SK-N-SH (cell line): ENCODE data around the gene TSPAN3. TPM values are rescaled to one million over a fixed set of nuclear protein-coding genes. Genes with fewer than 3 reads are reported as not detected.

ENCODE experiments used
- CTCF ChIA-PET: fragments of 300-600, 350-600 bp; formaldehyde crosslinking; extraction: SDS; loops from one replicate; lab custom pipeline; 2021; lab: Yijun Ruan, JAX
- POLR2A ChIA-PET: fragments of 350-600 bp; sonication (Branson Sonifier 250); formaldehyde crosslinking; extraction: SDS; loops from one replicate; lab custom pipeline; 2020; ENCODE audit warnings: antibody characterized with exemption, inconsistent platforms; lab: Yijun Ruan, JAX
- DNase-seq: peaks from one replicate; pipeline ENCODE4 v3.0.0; 2012
- H2AFZ ChIP-seq: fragments of 200-600 bp; sonication (generic); 2 replicates; pipeline ENCODE4 v1.8.1; 2016; ENCODE audit warnings: antibody characterized with exemption, mild to moderate bottlenecking, low read depth
- H3F3A ChIP-seq: fragments of 200-600 bp; sonication (generic); replicated peaks from 2 replicates; pipeline ENCODE3; 2016; ENCODE audit warnings: antibody characterized with exemption, mild to moderate bottlenecking; ENCODE audit not compliant: insufficient read depth
- H3K27ac ChIP-seq, 2 experiments: fragments of 200-500 bp in 1 of 2; fragments of 200-600 bp in 1 of 2; sonication (Bioruptor generic) in 1 of 2; sonication (generic), shearing (Covaris generic) in 1 of 2; 2 replicates each; pipeline versions ENCODE4 v1.5.1 to v1.6.1; 2014 to 2016; ENCODE audit warnings: low read depth in 2 of 2, inconsistent platforms in 1 of 2, low read length in 1 of 2, mild to moderate bottlenecking in 1 of 2, mixed read lengths in 1 of 2
- H3K27me3 ChIP-seq: fragments of 200-600 bp; sonication (generic), shearing (Covaris generic); 2 replicates; pipeline ENCODE4 v1.6.1; 2016; ENCODE audit warnings: mixed run types; ENCODE audit not compliant: insufficient read depth
- H3K36me3 ChIP-seq, 2 experiments: fragments of 200-500 bp in 1 of 2; fragments of 200-600 bp in 1 of 2; sonication (Bioruptor generic) in 1 of 2; sonication (generic) in 1 of 2; replicated peaks in 1 of 2; 2 replicates each; pipeline versions ENCODE3 to v1.5.1; 2014 to 2016; ENCODE audit warnings: low read length in 1 of 2, mild to moderate bottlenecking in 1 of 2; ENCODE audit not compliant: insufficient read depth in 2 of 2, control insufficient read depth in 1 of 2
- H3K4me1 ChIP-seq, 2 experiments: fragments of 200-500 bp in 1 of 2; fragments of 200-600 bp in 1 of 2; sonication (Bioruptor generic) in 1 of 2; sonication (generic), shearing (Covaris generic) in 1 of 2; 2 replicates each; pipeline versions ENCODE4 v1.5.1 to v1.6.1; 2014 to 2016; ENCODE audit warnings: low read depth in 1 of 2, low read length in 1 of 2, mixed run types in 1 of 2; ENCODE audit not compliant: insufficient read depth in 2 of 2, control insufficient read depth in 1 of 2
- H3K4me2 ChIP-seq: fragments of 200-600 bp; sonication (generic), shearing (Covaris generic); 2 replicates; pipeline ENCODE4 v1.6.1; 2017; ENCODE audit warnings: mixed run types
- H3K4me3 ChIP-seq, 2 experiments: fragments of 200-500 bp in 1 of 2; fragments of 200-600 bp in 1 of 2; sonication (Bioruptor generic) in 1 of 2; sonication (generic), shearing (Covaris generic) in 1 of 2; 2 replicates each; pipeline versions ENCODE4 v1.5.1 to v1.8.1; 2014 to 2016; ENCODE audit warnings: low read depth in 2 of 2, inconsistent platforms in 1 of 2, low read length in 1 of 2, mild to moderate bottlenecking in 1 of 2, mixed read lengths in 1 of 2, moderate library complexity in 1 of 2
- H3K79me2 ChIP-seq: fragments of 200-600 bp; sonication (generic); 2 replicates; pipeline ENCODE4 v1.8.1; 2017; ENCODE audit warnings: mild to moderate bottlenecking; ENCODE audit not compliant: insufficient read depth
- H3K9ac ChIP-seq: fragments of 200-600 bp; sonication (generic); 2 replicates; pipeline ENCODE4 v1.6.1; 2017; ENCODE audit warnings: mixed run types
- H3K9me2 ChIP-seq: fragments of 200-600 bp; sonication (generic); 2 replicates; pipeline ENCODE4 v1.6.1; 2017; ENCODE audit warnings: mixed run types
- H3K9me3 ChIP-seq: fragments of 200-600 bp; sonication (generic); 2 replicates; pipeline ENCODE4 v1.6.1; 2017; ENCODE audit warnings: mixed run types, mild to moderate bottlenecking, moderate library complexity
- H4K20me1 ChIP-seq: fragments of 200-600 bp; sonication (generic); 2 replicates; pipeline ENCODE4 v1.6.1; 2017; ENCODE audit warnings: mild to moderate bottlenecking, mixed run types; ENCODE audit not compliant: insufficient read depth
- CHD2 ChIP-seq: fragments of 150-350 bp; IDR thresholded peaks from 2 replicates; pipeline ENCODE4 v1.6.1; 2018; ENCODE audit warnings: low read length; ENCODE audit not compliant: partially characterized antibody
- EP300 ChIP-seq, 2 experiments: IDR thresholded peaks; 2 replicates each; pipeline versions ENCODE4 v1.4.0 to v1.6.1; 2012; ENCODE audit warnings: borderline replicate concordance in 1 of 2, low read depth in 1 of 2, low read length in 1 of 2
- FOSL2 ChIP-seq: IDR thresholded peaks from 2 replicates; pipeline ENCODE4 v1.4.0; 2012; ENCODE audit warnings: low read depth, mild to moderate bottlenecking, moderate library complexity, borderline replicate concordance
- FOXM1 ChIP-seq: IDR thresholded peaks from 2 replicates; pipeline ENCODE4 v1.4.0; 2012; ENCODE audit warnings: low read depth, mild to moderate bottlenecking
- GATA2 ChIP-seq: sonication (generic); formaldehyde crosslinking; IDR thresholded peaks from 2 replicates; pipeline ENCODE4 v1.5.0; 2020; ENCODE audit warnings: mild to moderate bottlenecking, missing genetic modification reagents
- JUND ChIP-seq: IDR thresholded peaks from 2 replicates; pipeline ENCODE4 v1.4.0; 2012
- MXI1 ChIP-seq: IDR thresholded peaks from 2 replicates; pipeline ENCODE4 v1.6.1; 2012; ENCODE audit warnings: mild to moderate bottlenecking, low read depth, low read length, improper control_type of control experiment
- NFIC ChIP-seq: IDR thresholded peaks from 2 replicates; pipeline ENCODE4 v1.4.0; 2012; ENCODE audit warnings: borderline replicate concordance
- RCOR1 ChIP-seq: fragments of 150-350 bp; IDR thresholded peaks from 2 replicates; pipeline ENCODE4 v1.6.1; 2017; ENCODE audit warnings: antibody characterized with exemption, low read length
- REST ChIP-seq: IDR thresholded peaks from 2 replicates; pipeline ENCODE4 v1.6.1; 2012; ENCODE audit warnings: mild to moderate bottlenecking, low read depth, low read length, moderate library complexity
- RFX5 ChIP-seq: IDR thresholded peaks from 2 replicates; pipeline ENCODE4 v1.6.1; 2012; ENCODE audit warnings: mild to moderate bottlenecking, improper control_type of control experiment, low read length
- SIN3A ChIP-seq: IDR thresholded peaks from 2 replicates; pipeline ENCODE4 v1.6.1; 2012; ENCODE audit warnings: low read depth, mild to moderate bottlenecking, low read length, moderate library complexity, borderline replicate concordance
- TEAD4 ChIP-seq: IDR thresholded peaks from 2 replicates; pipeline ENCODE4 v1.4.0; 2012; ENCODE audit warnings: mild to moderate bottlenecking, borderline replicate concordance; ENCODE audit not compliant: insufficient read depth
- USF2 ChIP-seq: fragments of 150-350 bp; IDR thresholded peaks from 2 replicates; pipeline ENCODE4 v1.6.1; 2017; ENCODE audit warnings: antibody characterized with exemption, low read length, low read depth, borderline replicate concordance
- WGBS: methylation state at CpG from one replicate; pipeline ENCODE4 v1.1.6; 2017; ENCODE audit warnings: low lambda C conversion rate; 5-methylcytosine and 5-hydroxymethylcytosine counted together
- polyA plus RNA-seq, 3 experiments: library from polyadenylated mRNA; depleted of rRNA; stranded (reverse); fragments of >200 nt; gene quantifications; 2 replicates each; pipeline ENCODE4 v1.2.3, GENCODE V29; 2012
- TF ChIP-seq, protein P1 (sequence below): IDR thresholded peaks from 2 replicates; pipeline ENCODE4 v1.4.0; 2012; ENCODE audit warnings: low read depth, borderline replicate concordance

TSPAN3 gene
- polyA plus RNA-seq, 1 of the 3 experiments (the other 2 are of a cell fraction), result 409 TPM

GRCh38 chr15:76999996-77000395 lies 70.9 kb downstream of the TSPAN3 start (continued):
- no peak for TF ChIP-seq RCOR1
- TF ChIP-seq TEAD4, result no peak
- TF ChIP-seq FOSL2, result no peak
- no peak for TF ChIP-seq RFX5
- TF ChIP-seq FOXM1, result no peak
- no peak for TF ChIP-seq SIN3A

DNA sequence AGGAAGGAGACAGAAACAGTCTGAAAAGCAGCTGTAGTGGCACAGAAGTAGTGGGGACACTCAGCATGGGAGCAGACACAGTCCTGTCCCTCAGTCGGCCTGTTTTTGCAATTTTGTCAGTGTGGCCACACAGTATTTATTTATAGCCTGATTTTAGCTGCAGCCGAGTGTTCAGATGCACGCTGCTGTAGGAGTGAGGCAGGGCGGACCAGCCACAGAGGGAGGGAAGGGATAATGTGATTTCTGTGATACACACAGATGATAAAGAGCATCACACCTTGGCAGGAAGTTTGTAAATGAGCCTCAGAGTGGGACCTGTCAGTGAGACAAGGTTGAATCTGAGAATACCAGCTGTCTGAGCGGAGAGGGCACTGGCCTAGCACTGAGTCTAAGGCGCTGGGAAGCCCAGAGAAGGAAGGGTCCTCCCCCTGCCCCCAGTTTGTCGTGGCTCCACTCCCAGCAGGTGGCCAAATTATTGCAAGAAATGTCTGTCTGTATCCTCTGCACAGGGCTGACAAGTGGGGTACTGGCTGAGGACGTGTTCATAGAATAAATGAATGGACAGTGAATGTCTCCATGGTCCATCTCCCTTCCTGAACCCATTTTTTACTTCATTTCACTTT lies 72.1 kb downstream of the TSPAN3 start:
- DNase-seq, result peak; percentile 66
- H3K27ac ChIP-seq, result peak overlapping the region in 1 of 2 experiments; percentile 19; a peak in 1 of 4 replicates
- H3K36me3 ChIP-seq, result no peaks in the 10 kb centered on the region
- no peak overlapping the region for H3K9ac ChIP-seq
- H3K9me2 ChIP-seq, result no peaks in the 10 kb centered on the region
- no peaks in the 10 kb centered on the region for H4K20me1 ChIP-seq
- TF ChIP-seq EP300 (IDR thresholded peaks at IDR 0.05; ENCODE audit: borderline replicate concordance in 1 of 2, low read depth in 1 of 2, low read length in 1 of 2) (peak in 1 of 2 experiments; percentile 40; a peak in 1 of 4 replicates), GATA2 (CRISPR knock-in tag) (peak; percentile 84), NFIC (no peak), RCOR1 (peak; percentile 78), MXI1 (peak; percentile 59; the same call in 1 of the 2 replicates), CHD2 (no peak)
- no peaks in the 10 kb centered on the region for H3F3A ChIP-seq
- WGBS, result 58% methylated on average over 8 of the region's 8 CpGs
- H3K79me2 ChIP-seq, result no peaks in the 10 kb centered on the region
- no peak overlapping the region for H3K4me2 ChIP-seq
- H2AFZ ChIP-seq, result no peak overlapping the region
- ChIA-PET POLR2A (interaction anchor here (1.0 to 1.2 kb wide), 2 partner anchors 10 to 68 kb away, joined by 3 to 4 read pairs; partner anchors contain the start of gene RCN2), CTCF (interaction anchor here (0.7 to 1.5 kb wide), 4 partner anchors 19 to 545 kb away, joined by 3 to 5 read pairs (median 4); no protein-coding TSS in a partner anchor)
- no peak overlapping the region for H3K4me3 ChIP-seq
- peaks cover 16 to 42% of the 10 kb centered on the region in 2 experiments; a peak in 3 of 4 replicates for H3K4me1 ChIP-seq
- H3K27me3 ChIP-seq, result no peaks in the 10 kb centered on the region
- H3K9me3 ChIP-seq, result no peaks in the 10 kb centered on the region

DNA sequence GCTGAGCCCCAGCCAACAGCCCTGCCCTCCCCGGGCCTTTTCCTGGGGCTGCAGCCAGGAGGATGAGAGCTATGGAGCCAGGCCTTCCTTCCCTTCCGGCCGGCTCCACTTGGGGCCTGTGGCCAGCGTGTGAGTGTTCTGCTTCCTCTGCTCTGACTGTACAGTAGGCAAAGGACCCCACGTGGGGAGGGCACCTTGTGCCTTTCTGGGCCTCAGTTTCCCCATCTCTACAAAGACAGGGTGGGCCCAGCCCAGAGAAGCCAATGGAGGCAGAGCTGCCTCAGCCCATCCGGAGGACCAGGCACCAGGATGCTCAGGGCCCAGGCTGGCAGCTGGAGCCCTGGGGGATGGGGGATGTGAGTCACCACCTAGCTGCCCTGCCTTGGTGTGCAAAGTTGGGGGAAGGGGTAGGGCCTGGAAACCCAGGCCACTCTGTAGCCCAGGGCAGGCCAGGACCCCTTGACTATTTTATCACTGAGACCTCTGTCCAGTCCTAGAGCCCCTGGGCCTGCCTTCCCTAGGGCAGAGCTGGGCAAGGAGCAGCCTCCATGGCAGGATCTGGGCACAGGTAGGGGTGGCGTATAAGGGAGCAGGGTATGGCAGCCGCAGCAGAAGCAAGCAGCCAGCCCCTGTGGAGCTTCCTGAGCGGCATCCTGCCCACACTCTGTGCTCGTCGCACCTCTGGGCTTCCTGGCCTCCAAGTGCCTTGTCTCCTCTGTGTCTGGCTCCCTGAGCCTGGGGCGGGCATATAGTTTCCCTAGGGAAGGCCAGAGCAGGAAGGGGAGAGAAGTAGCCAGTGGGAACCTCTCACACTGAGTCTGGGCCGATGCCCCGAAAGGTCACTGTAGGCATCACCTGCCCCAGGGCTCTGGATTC lies 74.1 kb downstream of the TSPAN3 start:
- no peak overlapping the region; a peak in 1 of 4 replicates for H3K27ac ChIP-seq
- H2AFZ ChIP-seq, result peak overlapping the region; percentile 63; the same call in 1 of the 2 replicates
- peak; percentile 53 for DNase-seq
- TF ChIP-seq, protein P1, sequence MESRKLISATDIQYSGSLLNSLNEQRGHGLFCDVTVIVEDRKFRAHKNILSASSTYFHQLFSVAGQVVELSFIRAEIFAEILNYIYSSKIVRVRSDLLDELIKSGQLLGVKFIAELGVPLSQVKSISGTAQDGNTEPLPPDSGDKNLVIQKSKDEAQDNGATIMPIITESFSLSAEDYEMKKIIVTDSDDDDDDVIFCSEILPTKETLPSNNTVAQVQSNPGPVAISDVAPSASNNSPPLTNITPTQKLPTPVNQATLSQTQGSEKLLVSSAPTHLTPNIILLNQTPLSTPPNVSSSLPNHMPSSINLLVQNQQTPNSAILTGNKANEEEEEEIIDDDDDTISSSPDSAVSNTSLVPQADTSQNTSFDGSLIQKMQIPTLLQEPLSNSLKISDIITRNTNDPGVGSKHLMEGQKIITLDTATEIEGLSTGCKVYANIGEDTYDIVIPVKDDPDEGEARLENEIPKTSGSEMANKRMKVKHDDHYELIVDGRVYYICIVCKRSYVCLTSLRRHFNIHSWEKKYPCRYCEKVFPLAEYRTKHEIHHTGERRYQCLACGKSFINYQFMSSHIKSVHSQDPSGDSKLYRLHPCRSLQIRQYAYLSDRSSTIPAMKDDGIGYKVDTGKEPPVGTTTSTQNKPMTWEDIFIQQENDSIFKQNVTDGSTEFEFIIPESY, result no peak
- no peak for TF ChIP-seq RCOR1
- TF ChIP-seq USF2, result no peak
- peak; percentile 62 for TF ChIP-seq JUND
- TF ChIP-seq EP300 (IDR thresholded peaks at IDR 0.05; ENCODE audit: borderline replicate concordance in 1 of 2, low read depth in 1 of 2, low read length in 1 of 2), result no peak
- no peak for TF ChIP-seq REST
- TF ChIP-seq FOSL2, result peak; percentile 73; the same call in 1 of the 2 replicates

More for the DNA sequence above, 74.1 kb downstream of the TSPAN3 start:
- Histone ChIP-seq H3K4me2 (peak overlapping the region; percentile 52), H3F3A (no peaks in the 10 kb centered on the region), H3K9me3 (no peaks in the 10 kb centered on the region), H3K79me2 (no peaks in the 10 kb centered on the region), H3K27me3 (no peaks in the 10 kb centered on the region), H3K4me3 (no peak overlapping the region), H3K9me2 (no peaks in the 10 kb centered on the region), H3K9ac (peak overlapping the region; percentile 17; the same call in 1 of the 2 replicates), H3K36me3 (no peaks in the 10 kb centered on the region), H3K4me1 (peaks cover 16 to 42% of the 10 kb centered on the region in 2 experiments; a peak in 3 of 4 replicates), H4K20me1 (no peaks in the 10 kb centered on the region)
- 78% methylated on average over 7 of the region's 14 CpGs for WGBS
- CTCF ChIA-PET, result interaction anchor here (0.9 to 1.0 kb wide), 2 partner anchors 20 to 38 kb away, joined by 3 read pairs; no protein-coding TSS in a partner anchor
- POLR2A ChIA-PET, result no interaction called here
